Measurements from ENCODE around the gene WFIKKN2. TPM values are rescaled to one million over a fixed set of nuclear protein-coding genes. Genes with fewer than 3 reads are reported as not detected.

The WFIKKN2 gene
- total RNA-seq, 1 donor from 2014 or later: not detected

GRCh38 chr17:50794361-50794760 is 41.0 kb upstream of the WFIKKN2 start:
- no peaks in the 10 kb centered on the region for H3K36me3 ChIP-seq
- H3K27me3 Mint-ChIP-seq (ENCODE audit: insufficient read depth, low read depth): peaks cover 6% of the 10 kb centered on the region
- H3K4me3 ChIP-seq: no peak overlapping the region
- H3K27ac Mint-ChIP-seq: no peak overlapping the region
- H2AFZ ChIP-seq (replicated peaks): no peak overlapping the region
- no peaks in the 10 kb centered on the region for H3K9me3 ChIP-seq (ENCODE audit: low read depth)
- H3K9ac ChIP-seq: no peak overlapping the region
- no peak overlapping the region for H3K27ac ChIP-seq
- H3K36me3 Mint-ChIP-seq: no peaks in the 10 kb centered on the region
- no peak overlapping the region for H3K4me3 Mint-ChIP-seq
- H3K4me2 ChIP-seq: no peak overlapping the region
- H4K20me1 ChIP-seq (ENCODE audit: low read depth): no peaks in the 10 kb centered on the region
- no peaks in the 10 kb centered on the region for H3F3A ChIP-seq (ENCODE audit: low read depth)
- H3K4me1 ChIP-seq: peaks cover 18% of the 10 kb centered on the region
- H3K9me3 Mint-ChIP-seq: no peaks in the 10 kb centered on the region
- DNase-seq (ENCODE audit: low spot score): no peak
- TF ChIP-seq EZH2phosphoT487 (IDR thresholded peaks at IDR 0.05) (no peak), EZH2 (IDR thresholded peaks at IDR 0.05) (no peak), CTCF (IDR thresholded peaks at IDR 0.05) (no peak)
- no peaks in the 10 kb centered on the region for H3K79me2 ChIP-seq (ENCODE audit: low read depth)
- H3K4me1 Mint-ChIP-seq: peaks cover 36% of the 10 kb centered on the region
- H3K27me3 ChIP-seq: no peaks in the 10 kb centered on the region

- TF ChIP-seq CTCF (IDR thresholded peaks at IDR 0.05): no peak
- TF ChIP-seq EZH2 (IDR thresholded peaks at IDR 0.05): no peak
- no peak for TF ChIP-seq EZH2phosphoT487 (IDR thresholded peaks at IDR 0.05)
- Histone ChIP-seq H3K9ac (no peak overlapping the region), H3K4me2 (no peak overlapping the region), H3K4me3 (no peak overlapping the region), H3K4me1 (peaks cover 14% of the 10 kb centered on the region), H3F3A (ENCODE audit: low read depth) (no peaks in the 10 kb centered on the region), H3K27me3 (no peaks in the 10 kb centered on the region), H3K9me3 (ENCODE audit: low read depth) (no peaks in the 10 kb centered on the region), H3K27ac (no peak overlapping the region), H3K79me2 (ENCODE audit: low read depth) (no peaks in the 10 kb centered on the region), H4K20me1 (ENCODE audit: low read depth) (no peaks in the 10 kb centered on the region), H3K36me3 (no peaks in the 10 kb centered on the region), H2AFZ (replicated peaks) (peak overlapping the region; percentile 82)
- Mint-ChIP-seq H3K27ac (peak overlapping the region; percentile 99), H3K27me3 (ENCODE audit: insufficient read depth, low read depth) (peaks cover 7% of the 10 kb centered on the region), H3K4me3 (no peak overlapping the region), H3K4me1 (peaks cover 36% of the 10 kb centered on the region), H3K36me3 (no peaks in the 10 kb centered on the region), H3K9me3 (no peaks in the 10 kb centered on the region)
- DNase-seq (ENCODE audit: low spot score): no peak
Measured at GRCh38 chr17:50797135-50797810, 38.1 kb upstream of the WFIKKN2 start.

GRCh38 chr17:50798424-50799288 is 36.7 kb upstream of the WFIKKN2 start:
- H3F3A ChIP-seq (ENCODE audit: low read depth): no peaks in the 10 kb centered on the region
- no peak overlapping the region for H3K9ac ChIP-seq
- H3K4me2 ChIP-seq: no peak overlapping the region
- Mint-ChIP-seq H3K27ac (peak overlapping the region; percentile 60), H3K4me1 (peaks cover 43% of the 10 kb centered on the region), H3K4me3 (no peak overlapping the region), H3K36me3 (no peaks in the 10 kb centered on the region), H3K9me3 (no peaks in the 10 kb centered on the region), H3K27me3 (ENCODE audit: insufficient read depth, low read depth) (peaks cover 12% of the 10 kb centered on the region)
- H3K36me3 ChIP-seq: no peaks in the 10 kb centered on the region
- H3K9me3 ChIP-seq (ENCODE audit: low read depth): no peaks in the 10 kb centered on the region
- no peak overlapping the region for H3K4me3 ChIP-seq
- no peak for DNase-seq (ENCODE audit: low spot score)
- no peaks in the 10 kb centered on the region for H4K20me1 ChIP-seq (ENCODE audit: low read depth)
- TF ChIP-seq EZH2 (IDR thresholded peaks at IDR 0.05) (no peak), CTCF (IDR thresholded peaks at IDR 0.05) (no peak), EZH2phosphoT487 (IDR thresholded peaks at IDR 0.05) (no peak)
- no peaks in the 10 kb centered on the region for H3K79me2 ChIP-seq (ENCODE audit: low read depth)
- no peaks in the 10 kb centered on the region for H3K27me3 ChIP-seq
- H2AFZ ChIP-seq (replicated peaks): no peak overlapping the region
- no peak overlapping the region for H3K27ac ChIP-seq
- peaks cover 18% of the 10 kb centered on the region for H3K4me1 ChIP-seq

Data from neural progenitor cell (in vitro differentiated cells).